ENCODE data around the gene ACADVL. TPM values are rescaled to one million over a fixed set of nuclear protein-coding genes. Genes with fewer than 3 reads are reported as not detected.

Gene ACADVL
- total RNA-seq, 4 donors from 2014 or later = 565 to 1,687 (median 703) TPM

GRCh38 chr17:7239091-7240027 is 19.6 kb downstream of the ACADVL start, which contains the start of gene PHF23:
TSS of gene PHF23 (minus strand) at chr17:7239457. CDS start at chr17:7239279, 178 bp downstream.
- TF ChIP-seq POLR2AphosphoS5 (IDR thresholded peaks at IDR 0.05) (peak in 2 of 3 donors; percentile 87 to 91), EP300 (IDR thresholded peaks at IDR 0.05) (no peak), POLR2A (IDR thresholded peaks at IDR 0.05) (no peak)
- WGBS = under 1% methylated on average over 69 of the region's 72 CpGs

GRCh38 chr17:7240375-7240774 is 20.6 kb downstream of the ACADVL start:
- no peaks in the 10 kb centered on the region for H3K9me3 ChIP-seq
- H3K27me3 ChIP-seq = no peaks in the 10 kb centered on the region
- WGBS = 79% methylated on average over 4 of the region's 4 CpGs
- H3K27ac ChIP-seq = peak overlapping the region; percentile 98
- peak overlapping the region; percentile 97 for H3K4me3 ChIP-seq
- peaks cover 51% of the 10 kb centered on the region for H3K4me1 ChIP-seq
- H3K36me3 ChIP-seq = peaks cover 26% of the 10 kb centered on the region
- TF ChIP-seq EP300 (IDR thresholded peaks at IDR 0.05) (no peak), POLR2AphosphoS5 (IDR thresholded peaks at IDR 0.05) (no peak), POLR2A (IDR thresholded peaks at IDR 0.05) (no peak), CTCF (IDR thresholded peaks at IDR 0.05) (no peak)
- no peak for DNase-seq (ENCODE audit: low spot score in 2 of 2)

More at GRCh38 chr17:7239091-7240027, 19.6 kb downstream of the ACADVL start, which contains the start of gene PHF23:
- Histone ChIP-seq H3K36me3 (peaks cover 16% of the 10 kb centered on the region), H3K4me3 (peak within 1 kb of the TSS; percentile 97), H3K27me3 (no peaks in the 10 kb centered on the region), H3K27ac (peak within 1 kb of the TSS; percentile 95), H3K9me3 (no peaks in the 10 kb centered on the region), H3K4me1 (peaks cover 60% of the 10 kb centered on the region)
- DNase-seq (ENCODE audit: low spot score in 2 of 2) = peak; percentile 99 to 100

- H3K27me3 ChIP-seq = no peaks in the 10 kb centered on the region
- H3K27ac ChIP-seq = peak overlapping the region; percentile 98
- H3K36me3 ChIP-seq = peaks cover 35% of the 10 kb centered on the region
- TF ChIP-seq CTCF (IDR thresholded peaks at IDR 0.05) = no peak
- TF ChIP-seq POLR2AphosphoS5 (IDR thresholded peaks at IDR 0.05) = no peak
- TF ChIP-seq POLR2A (IDR thresholded peaks at IDR 0.05) = no peak
- no peak for TF ChIP-seq EP300 (IDR thresholded peaks at IDR 0.05)
- no peak for DNase-seq (ENCODE audit: low spot score in 2 of 2)
- WGBS = 34% methylated on average over 9 of the region's 9 CpGs
- H3K4me1 ChIP-seq = peaks cover 42% of the 10 kb centered on the region
- H3K9me3 ChIP-seq = no peaks in the 10 kb centered on the region
- peak overlapping the region; percentile 97 for H3K4me3 ChIP-seq
Observed at GRCh38 chr17:7241090-7241733, 21.5 kb downstream of the ACADVL start.

GRCh38 chr17:7241783-7242716 is 22.3 kb downstream of the ACADVL start, which contains the start of gene GABARAP:
TSS of gene GABARAP (minus strand) at chr17:7242449. CDS start at chr17:7242330, 119 bp downstream.
- DNase-seq (ENCODE audit: low spot score in 2 of 2) = peak; percentile 97
- Histone ChIP-seq H3K36me3 (peaks cover 43% of the 10 kb centered on the region), H3K9me3 (no peaks in the 10 kb centered on the region), H3K27me3 (no peaks in the 10 kb centered on the region), H3K27ac (peak within 1 kb of the TSS; percentile 98), H3K4me3 (peak within 1 kb of the TSS; percentile 97), H3K4me1 (peaks cover 35% of the 10 kb centered on the region)
- 0% methylated on average over 32 of the region's 62 CpGs for WGBS
- TF ChIP-seq POLR2AphosphoS5 (IDR thresholded peaks at IDR 0.05) = no peak
- no peak for TF ChIP-seq EP300 (IDR thresholded peaks at IDR 0.05)
- TF ChIP-seq CTCF (IDR thresholded peaks at IDR 0.05) = no peak
- peak in 1 of 2 donors; percentile 74 for TF ChIP-seq POLR2A (IDR thresholded peaks at IDR 0.05)
